SKM-1 (cell line): Measurements from ENCODE around the gene RHOXF2B.
"Not testable (repeated sequence)": the region's sequence is repeated elsewhere in the genome, so short reads cannot be mapped to it uniquely, and the experiment has no call there.

Experiments
- DNase-seq: peaks from one replicate; lab custom pipeline; 2025; ENCODE audit not compliant: unreplicated experiment; lab: John Stamatoyannopoulos, UW

Gene RHOXF2B

DNA sequence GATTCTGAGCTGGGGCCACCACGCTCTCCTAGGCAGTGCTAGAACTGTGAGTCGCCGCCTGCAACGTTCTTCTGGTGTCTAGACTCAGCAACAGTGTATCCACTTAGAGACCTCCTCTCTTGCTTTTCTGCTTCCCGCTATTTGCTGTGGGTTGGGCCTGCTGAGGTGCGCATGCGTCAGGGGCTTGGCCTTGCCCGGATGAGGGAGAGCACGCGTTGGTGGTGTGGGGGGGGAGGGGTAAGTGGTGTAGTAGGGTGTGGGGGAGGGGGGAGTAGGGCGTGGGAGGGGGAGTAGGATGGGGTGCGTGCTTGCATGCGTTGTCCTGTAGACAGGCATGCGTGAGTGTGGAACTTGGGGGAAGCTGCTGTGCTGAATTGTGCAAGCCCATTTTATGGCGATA is at the start of gene RHOXF2B:
Gene RHOXF2B (minus strand): TSS at position 101 of the 400 bp plus-strand sequence. CDS start 138 bp downstream, outside the sequence.
- DNase-seq = not testable (repeated sequence)

DNA sequence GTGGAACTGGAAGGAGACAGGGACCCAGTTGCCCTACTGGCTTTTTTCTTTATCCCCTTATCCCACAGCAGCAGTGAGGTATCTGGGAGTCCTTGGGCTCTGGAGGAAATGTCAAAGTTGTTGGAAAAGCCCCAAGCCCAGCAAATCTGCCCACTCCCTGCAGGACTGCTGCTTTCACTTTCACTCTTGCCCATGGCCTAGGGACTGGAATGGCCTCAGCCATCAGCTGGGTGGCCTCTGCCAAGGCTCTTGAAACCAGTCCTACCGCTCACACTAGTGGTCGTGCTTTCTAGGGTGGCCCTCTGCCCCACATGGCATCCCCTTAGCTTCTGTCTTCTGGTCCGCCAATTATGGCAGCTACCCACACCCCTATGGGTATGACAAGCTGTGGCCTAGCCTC is 48.0 kb upstream of the RHOXF2B start:
- DNase-seq = no peak

DNA sequence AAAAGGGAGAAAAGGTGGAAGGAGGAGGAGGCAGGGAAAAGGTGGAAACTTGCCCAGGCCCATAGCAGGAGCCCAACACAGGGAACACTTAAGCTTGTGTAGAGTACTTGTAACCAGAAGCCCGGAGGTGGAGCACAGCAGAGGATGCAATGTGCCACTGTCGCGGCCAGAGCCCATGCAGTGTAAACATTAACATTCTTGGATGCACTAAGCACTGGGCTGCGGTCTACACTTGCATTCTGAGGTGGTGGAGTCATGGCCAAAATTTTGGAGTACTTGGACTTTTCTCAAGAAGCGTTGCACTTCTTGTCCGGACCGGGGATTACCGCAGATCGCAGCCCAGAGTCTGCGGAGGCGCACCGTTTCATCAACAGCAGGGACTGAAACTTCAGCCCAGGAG is 42.7 kb upstream of the RHOXF2B start:
- no peak for DNase-seq

- DNase-seq = no peak
Measured at GRCh38 chrX:120115438-120115963, 38.0 kb upstream of the RHOXF2B start, which contains the start of gene RHOXF1. RHOXF1 (minus strand) TSS chrX:120115913; CDS start chrX:120115862, 51 bp downstream.

- DNase-seq = no peak
Measured at GRCh38 chrX:120111611-120112010, 34.1 kb upstream of the RHOXF2B start.

GRCh38 chrX:120109378-120109777 is 31.9 kb upstream of the RHOXF2B start:
- DNase-seq = no peak

DNA sequence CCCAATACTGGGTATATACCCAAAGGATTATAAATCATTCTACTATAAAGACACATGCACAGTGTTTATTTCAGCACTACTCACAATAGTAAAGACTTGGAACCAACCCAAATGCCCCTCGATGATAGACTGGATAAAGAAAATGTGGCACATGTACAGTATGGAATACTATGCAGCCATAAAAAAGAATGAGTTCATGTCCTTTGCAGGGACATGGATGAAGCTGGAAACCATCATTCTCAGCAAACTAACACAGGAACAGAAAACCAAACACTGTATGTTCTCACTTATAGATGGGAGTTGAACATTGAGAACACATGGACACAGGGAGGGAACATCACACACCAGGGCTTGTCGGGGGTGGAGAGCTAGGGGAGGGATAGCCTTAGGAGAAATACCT is 27.2 kb upstream of the RHOXF2B start:
- DNase-seq = not testable (repeated sequence)

- DNase-seq = not testable (repeated sequence)
Measured at GRCh38 chrX:120101057-120101456, 23.6 kb upstream of the RHOXF2B start.

GRCh38 chrX:120090208-120090607 is 12.7 kb upstream of the RHOXF2B start:
- DNase-seq = no peak

DNA sequence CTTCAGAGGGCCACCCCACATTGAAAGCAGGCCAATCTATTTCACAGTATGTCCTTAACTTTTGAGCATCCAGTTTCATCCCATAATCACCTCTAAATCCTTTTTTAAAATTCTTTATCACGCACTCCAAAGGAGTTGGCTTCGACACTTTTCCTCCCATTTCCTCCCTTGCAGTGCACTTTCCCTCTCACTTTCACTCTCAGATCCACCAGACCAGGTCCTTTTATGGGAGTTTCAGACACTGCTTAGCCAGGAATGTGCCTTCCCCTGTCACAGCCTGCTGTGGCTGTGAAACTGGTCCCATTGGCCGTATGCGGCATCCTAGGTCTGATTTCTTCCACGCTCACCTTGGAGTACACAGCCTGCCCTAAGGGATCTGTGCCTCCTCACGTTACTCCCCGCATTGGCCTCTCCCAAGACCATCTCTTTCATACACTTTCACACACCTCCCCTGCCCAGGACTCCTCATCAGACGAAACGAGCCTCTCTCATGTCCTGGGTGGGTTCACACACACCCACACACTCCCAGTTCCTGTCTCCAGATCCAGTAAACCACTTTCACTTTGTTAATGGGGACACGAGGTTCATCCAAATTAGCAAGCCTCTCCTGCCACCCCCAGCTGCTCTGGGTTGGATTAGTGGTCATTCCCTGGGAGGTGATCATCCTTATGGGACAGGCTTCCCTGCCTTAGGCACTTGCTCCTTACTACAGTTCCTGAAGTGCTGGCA is 10.0 kb upstream of the RHOXF2B start:
- no peak for DNase-seq

DNA sequence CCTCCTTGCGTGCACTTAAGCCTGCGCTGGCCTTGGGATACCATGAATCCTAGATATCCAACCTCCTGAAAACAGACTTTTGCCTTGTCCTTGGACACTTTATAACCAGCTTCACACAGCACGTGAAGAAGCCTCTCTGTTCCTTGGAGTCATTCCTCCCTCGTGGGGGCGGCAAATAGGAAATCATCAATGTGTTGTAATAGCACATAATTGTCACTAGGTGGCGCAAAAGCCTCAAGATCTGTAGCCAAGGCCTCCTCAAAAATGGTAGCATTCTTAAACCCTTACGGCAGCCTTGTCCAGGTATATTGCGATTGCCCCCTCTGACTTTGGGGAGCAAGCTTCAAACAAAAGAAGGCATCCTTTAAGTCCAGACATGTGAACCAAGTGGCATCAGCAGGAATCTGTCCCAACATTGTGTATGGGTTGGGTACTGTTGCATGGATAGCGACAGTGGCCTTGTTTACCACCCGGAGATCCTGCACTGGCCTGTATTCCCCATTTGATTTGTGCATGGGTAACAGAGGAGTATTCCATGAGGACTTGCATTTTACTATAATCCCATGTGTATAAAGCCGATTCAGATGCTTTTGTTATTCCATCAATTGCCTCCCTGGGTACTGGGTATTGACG is 8.2 kb upstream of the RHOXF2B start:
- DNase-seq = not testable (repeated sequence)

DNA sequence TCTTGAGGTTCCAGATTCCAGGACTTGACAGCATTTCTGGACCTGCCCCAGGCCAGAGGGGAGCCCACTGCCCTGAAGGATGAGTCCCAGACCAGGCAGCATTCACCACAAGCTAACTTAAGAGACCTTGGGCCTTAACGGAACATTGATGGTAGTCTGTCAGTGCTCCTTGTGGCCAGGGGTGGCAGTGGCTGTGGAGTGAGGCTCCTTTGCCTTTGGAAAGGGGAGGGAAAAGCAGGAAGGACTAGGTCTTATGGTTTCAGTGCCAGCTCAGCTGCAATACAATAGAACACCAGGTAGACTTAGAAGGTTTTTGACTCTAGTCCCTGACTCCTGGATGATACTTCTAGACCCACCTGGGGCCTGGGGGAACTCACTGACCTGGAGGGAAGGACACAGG is 11.3 kb downstream of the RHOXF2B start:
- not testable (repeated sequence) for DNase-seq

DNA sequence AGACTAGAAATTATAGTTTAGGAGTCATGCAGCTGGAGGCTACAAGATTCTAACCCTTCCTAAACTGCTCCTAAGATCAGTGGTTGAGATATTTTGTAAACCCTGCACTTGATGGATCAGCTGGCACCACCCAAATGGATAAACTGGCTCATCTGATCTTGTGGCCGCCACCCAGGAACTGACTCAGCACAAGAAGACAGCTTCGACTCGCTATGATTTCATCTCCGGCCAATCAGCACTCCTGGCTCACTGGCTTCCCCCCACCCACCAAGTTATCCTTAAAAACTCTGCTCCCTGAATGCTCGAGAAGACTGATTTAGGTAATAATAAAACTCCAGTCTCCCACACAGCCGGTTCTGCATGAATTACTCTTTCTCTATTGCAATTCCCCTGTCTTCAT is 34.8 kb downstream of the RHOXF2B start:
- DNase-seq = not testable (repeated sequence)

DNA sequence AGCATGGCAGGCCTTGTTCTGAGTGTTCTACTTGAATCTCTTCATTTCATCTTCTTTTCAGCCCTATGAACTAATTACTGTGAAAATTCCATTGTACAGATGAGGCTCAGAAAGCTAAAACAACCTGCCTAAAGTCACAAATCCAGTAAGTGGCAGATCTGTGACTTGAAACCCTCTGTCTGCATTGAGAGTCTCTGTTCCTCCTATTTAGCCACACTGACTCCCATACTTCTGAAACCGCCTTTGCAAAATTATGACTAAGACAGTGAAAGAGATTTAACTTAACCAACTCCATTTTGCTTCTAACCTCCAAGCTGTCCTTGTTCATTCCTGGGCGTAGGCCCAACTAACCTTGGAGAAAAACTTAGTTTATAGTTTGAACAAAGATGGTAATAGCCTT is 35.2 kb downstream of the RHOXF2B start:
- not testable (repeated sequence) for DNase-seq

- not testable (repeated sequence) for DNase-seq
Measured at GRCh38 chrX:120040176-120040575, 37.3 kb downstream of the RHOXF2B start.

- not testable (repeated sequence) for DNase-seq
Measured at GRCh38 chrX:120039087-120039733, 38.3 kb downstream of the RHOXF2B start.

- DNase-seq = no peak
Measured at GRCh38 chrX:120036704-120037103, 40.8 kb downstream of the RHOXF2B start.

GRCh38 chrX:120035522-120036309 is 41.8 kb downstream of the RHOXF2B start:
- peak; percentile 10 for DNase-seq

DNA sequence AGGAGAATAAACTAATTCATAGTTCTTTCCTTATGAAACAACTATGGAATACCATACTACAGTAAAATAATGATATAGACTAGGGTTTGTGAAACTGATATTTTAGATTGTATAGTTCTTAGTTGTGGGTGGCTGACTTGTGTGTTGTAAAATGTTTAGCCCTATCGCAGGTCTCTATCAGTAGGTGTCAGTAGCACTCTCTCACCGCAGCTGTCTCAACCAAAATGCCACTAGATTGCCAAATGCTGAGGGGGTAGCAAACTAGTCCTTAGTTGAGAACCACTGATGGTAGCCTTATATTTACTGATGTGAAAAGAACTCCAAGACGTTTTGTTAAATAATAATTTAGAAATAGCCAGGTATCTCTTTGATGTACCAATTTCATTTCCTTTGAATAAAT is 48.1 kb downstream of the RHOXF2B start:
- DNase-seq = peak; percentile 13

DNA sequence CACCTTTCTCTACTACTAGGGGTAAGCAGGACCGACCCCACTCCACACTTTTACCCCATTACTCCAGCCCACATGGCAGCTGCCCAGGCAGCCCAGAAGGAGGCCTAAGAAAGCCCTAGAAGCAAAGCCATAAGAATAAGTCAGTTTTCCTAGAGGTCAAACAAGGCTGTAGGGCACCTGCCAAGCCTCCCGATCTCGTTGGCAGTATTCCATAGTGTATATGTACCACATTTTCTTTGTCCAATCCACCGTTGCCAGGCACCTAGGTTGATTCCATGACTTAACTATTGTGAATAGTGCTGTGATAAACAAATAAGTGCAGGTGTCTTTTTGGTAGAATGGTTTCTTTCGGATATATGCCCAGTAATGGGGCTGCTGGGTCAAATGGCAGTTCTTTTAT is 54.2 kb downstream of the RHOXF2B start:
- DNase-seq = no peak

- no peak for DNase-seq
Measured at GRCh38 chrX:120022763-120023162, 54.7 kb downstream of the RHOXF2B start.
